Type B pancreatic cell (in vitro differentiated cells): ENCODE data around the gene HOXC6. TPM values are rescaled to one million over a fixed set of nuclear protein-coding genes. Genes with fewer than 3 reads are reported as not detected.
A peak's percentile ranks its signal among the peaks of the same experiment; 100 is the strongest.

Experiments
- DNase-seq: peaks from one replicate; pipeline ENCODE4 v3.0.0; 2021; ENCODE audit warnings: mixed read lengths; ENCODE audit not compliant: unreplicated experiment; ENCODE audit errors: extremely low spot score
- H3K27ac Mint-ChIP-seq: 2 replicates; pipeline ENCODE4 v1.8.0; 2021; ENCODE audit warnings: mild to moderate bottlenecking, mixed read lengths
- H3K27me3 Mint-ChIP-seq: 2 replicates; pipeline ENCODE4 v1.8.0; 2021; ENCODE audit warnings: mixed read lengths
- H3K36me3 Mint-ChIP-seq: 2 replicates; pipeline ENCODE4 v1.8.0; 2021; ENCODE audit warnings: mixed read lengths
- H3K4me1 Mint-ChIP-seq: one replicate; pipeline ENCODE4 v1.8.0; 2021; ENCODE audit warnings: mixed read lengths; ENCODE audit not compliant: unreplicated experiment
- H3K4me3 Mint-ChIP-seq: 2 replicates; pipeline ENCODE4 v1.8.0; 2021; ENCODE audit warnings: mild to moderate bottlenecking, mixed read lengths
- H3K9me3 Mint-ChIP-seq: 2 replicates; pipeline ENCODE4 v1.8.0; 2021; ENCODE audit warnings: mixed read lengths
- total RNA-seq: library from RNA; stranded (reverse); gene quantifications from 2 replicates; pipeline ENCODE4 v1.2.1, GENCODE V29; 2021; ENCODE audit warnings: low replicate concordance
- TF ChIP-seq, protein P1 (sequence below): fragments of 200-600 bp; sonication (generic); conservative IDR thresholded peaks from 2 replicates; pipeline ENCODE4 v1.5.0; 2021; ENCODE audit warnings: antibody characterized with exemption, mild to moderate bottlenecking

Gene HOXC6
- total RNA-seq, 1 donor from 2014 or later, result 23.0 TPM

DNA sequence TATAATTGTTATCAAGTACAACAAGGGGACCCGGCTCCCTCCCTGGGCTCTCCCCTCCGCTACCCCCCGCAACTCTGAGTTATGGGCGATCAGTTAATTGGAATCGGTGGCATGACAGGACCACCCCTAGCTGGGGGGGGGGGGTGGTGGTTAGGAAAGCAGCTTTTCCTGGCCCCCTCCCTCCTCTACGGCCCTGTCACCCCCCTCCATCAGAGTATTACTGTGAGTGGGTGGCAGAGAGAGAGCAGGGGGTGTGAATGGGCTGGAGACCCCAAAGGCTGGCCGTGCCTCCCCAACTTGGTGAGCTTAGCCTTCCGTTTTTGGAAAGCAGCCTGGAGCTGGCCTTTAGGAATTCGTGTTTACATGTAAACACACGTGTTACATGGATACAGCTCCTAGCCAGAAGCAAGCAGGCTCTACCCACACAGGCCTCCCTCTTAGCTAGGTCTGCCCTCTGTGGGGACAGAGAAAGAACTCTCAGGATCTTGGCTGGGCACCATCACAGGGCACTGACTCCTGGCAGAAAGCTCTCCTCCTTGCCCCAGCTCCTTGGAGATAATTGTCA, 24.3 kb downstream of the HOXC6 start:
- Mint-ChIP-seq H3K4me1 (peaks cover 59% of the 10 kb centered on the region), H3K27me3 (peaks cover 67% of the 10 kb centered on the region), H3K36me3 (peaks cover 13% of the 10 kb centered on the region), H3K4me3 (peak overlapping the region; percentile 98), H3K27ac (peak overlapping the region; percentile 69), H3K9me3 (no peaks in the 10 kb centered on the region)
- TF ChIP-seq, protein P1, sequence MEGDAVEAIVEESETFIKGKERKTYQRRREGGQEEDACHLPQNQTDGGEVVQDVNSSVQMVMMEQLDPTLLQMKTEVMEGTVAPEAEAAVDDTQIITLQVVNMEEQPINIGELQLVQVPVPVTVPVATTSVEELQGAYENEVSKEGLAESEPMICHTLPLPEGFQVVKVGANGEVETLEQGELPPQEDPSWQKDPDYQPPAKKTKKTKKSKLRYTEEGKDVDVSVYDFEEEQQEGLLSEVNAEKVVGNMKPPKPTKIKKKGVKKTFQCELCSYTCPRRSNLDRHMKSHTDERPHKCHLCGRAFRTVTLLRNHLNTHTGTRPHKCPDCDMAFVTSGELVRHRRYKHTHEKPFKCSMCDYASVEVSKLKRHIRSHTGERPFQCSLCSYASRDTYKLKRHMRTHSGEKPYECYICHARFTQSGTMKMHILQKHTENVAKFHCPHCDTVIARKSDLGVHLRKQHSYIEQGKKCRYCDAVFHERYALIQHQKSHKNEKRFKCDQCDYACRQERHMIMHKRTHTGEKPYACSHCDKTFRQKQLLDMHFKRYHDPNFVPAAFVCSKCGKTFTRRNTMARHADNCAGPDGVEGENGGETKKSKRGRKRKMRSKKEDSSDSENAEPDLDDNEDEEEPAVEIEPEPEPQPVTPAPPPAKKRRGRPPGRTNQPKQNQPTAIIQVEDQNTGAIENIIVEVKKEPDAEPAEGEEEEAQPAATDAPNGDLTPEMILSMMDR, result no peak
- no peak for DNase-seq

DNA sequence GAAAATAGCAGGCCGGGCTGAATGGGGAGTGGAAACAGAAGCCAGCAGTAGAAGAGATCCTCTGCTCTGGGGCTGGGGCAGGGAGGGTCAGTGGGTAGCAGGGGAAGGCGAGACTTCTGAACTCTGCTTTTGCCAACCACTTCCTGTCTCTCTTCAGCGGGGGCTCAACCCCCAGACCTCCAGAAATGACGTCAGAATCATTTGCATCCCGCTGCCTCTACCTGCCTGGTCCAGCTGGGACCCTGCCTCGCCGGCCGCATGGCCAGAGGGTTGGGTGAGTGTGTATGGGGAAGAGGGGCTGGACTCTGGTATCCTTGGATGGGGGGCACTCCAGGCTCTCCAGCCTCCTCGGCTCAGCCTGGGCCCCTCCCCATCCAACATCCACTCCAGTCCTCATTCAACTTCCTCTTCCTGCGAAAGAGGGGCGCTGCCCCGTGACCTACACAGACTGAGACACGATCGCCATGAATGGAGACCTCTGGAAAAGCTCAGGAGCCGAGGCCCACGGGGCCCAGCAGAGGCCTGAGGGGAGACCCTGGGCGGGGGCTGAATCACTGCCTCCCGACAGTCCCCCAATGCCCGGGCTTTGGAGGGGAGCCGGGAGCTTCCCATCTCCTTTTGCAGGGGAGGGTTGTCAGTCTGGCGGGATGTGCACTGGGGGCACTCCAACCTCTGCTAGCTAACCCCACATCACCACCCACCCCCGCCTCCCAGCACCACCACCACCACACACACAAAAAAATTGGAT, 24.9 kb downstream of the HOXC6 start:
- Mint-ChIP-seq H3K9me3 (no peaks in the 10 kb centered on the region), H3K4me1 (peaks cover 59% of the 10 kb centered on the region), H3K36me3 (peaks cover 14% of the 10 kb centered on the region), H3K27me3 (peaks cover 62% of the 10 kb centered on the region), H3K4me3 (peak overlapping the region; percentile 98), H3K27ac (peak overlapping the region; percentile 69)
- DNase-seq, result no peak
- TF ChIP-seq, protein P1, result no peak

DNA sequence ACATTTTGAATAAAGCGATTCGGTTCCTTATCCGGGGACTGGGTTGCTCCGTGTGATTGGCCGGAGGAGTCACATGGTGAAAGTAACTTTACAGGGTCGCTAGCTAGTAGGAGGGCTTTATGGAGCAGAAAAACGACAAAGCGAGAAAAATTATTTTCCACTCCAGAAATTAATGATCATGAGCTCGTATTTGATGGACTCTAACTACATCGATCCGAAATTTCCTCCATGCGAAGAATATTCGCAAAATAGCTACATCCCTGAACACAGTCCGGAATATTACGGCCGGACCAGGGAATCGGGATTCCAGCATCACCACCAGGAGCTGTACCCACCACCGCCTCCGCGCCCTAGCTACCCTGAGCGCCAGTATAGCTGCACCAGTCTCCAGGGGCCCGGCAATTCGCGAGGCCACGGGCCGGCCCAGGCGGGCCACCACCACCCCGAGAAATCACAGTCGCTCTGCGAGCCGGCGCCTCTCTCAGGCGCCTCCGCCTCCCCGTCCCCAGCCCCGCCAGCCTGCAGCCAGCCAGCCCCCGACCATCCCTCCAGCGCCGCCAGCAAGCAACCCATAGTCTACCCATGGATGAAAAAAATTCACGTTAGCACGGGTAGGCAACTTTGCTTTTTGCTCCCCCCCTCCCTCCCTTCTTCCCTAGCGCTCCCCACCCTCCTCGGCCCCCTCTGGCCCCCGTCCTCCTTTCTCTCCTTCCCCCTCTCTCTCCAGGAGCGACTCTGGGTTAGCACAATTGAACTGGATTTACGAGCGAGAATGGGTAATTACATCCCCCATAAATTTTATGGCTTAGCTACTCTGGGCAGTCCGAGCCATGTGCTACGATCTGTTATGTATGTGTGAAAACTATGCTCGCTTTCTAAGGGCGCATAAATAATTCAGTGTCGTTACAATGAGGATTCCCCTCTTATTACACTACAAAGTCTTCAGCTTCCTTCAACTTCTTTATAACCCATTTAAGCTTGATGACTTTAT, 25.8 kb downstream of the HOXC6 start, which contains the start of gene HOXC4:
TSS of gene HOXC4 (plus strand) at position 85 of the 991 bp plus-strand sequence. CDS start at position 173, 88 bp downstream.
- no peak for DNase-seq
- peaks cover 18% of the 10 kb centered on the region for H3K36me3 Mint-ChIP-seq
- TF ChIP-seq, protein P1, result no peak
- H3K4me1 Mint-ChIP-seq, result peaks cover 56% of the 10 kb centered on the region
- peak within 1 kb of the TSS; percentile 98 for H3K4me3 Mint-ChIP-seq
- H3K27me3 Mint-ChIP-seq, result peaks cover 62% of the 10 kb centered on the region
- peak within 1 kb of the TSS; percentile 69 for H3K27ac Mint-ChIP-seq
- no peaks in the 10 kb centered on the region for H3K9me3 Mint-ChIP-seq

DNA sequence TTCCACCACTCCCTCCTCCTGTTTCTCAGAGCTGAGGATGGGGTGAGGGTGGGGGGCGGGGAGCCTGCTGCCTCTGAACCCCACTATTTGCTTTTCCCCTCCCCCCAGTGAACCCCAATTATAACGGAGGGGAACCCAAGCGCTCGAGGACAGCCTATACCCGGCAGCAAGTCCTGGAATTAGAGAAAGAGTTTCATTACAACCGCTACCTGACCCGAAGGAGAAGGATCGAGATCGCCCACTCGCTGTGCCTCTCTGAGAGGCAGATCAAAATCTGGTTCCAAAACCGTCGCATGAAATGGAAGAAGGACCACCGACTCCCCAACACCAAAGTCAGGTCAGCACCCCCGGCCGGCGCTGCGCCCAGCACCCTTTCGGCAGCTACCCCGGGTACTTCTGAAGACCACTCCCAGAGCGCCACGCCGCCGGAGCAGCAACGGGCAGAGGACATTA, 26.5 kb downstream of the HOXC6 start:
- peaks cover 52% of the 10 kb centered on the region for H3K4me1 Mint-ChIP-seq
- peaks cover 18% of the 10 kb centered on the region for H3K36me3 Mint-ChIP-seq
- H3K27ac Mint-ChIP-seq, result peak overlapping the region; percentile 68
- peaks cover 64% of the 10 kb centered on the region for H3K27me3 Mint-ChIP-seq
- H3K4me3 Mint-ChIP-seq, result peak overlapping the region; percentile 98
- no peak for DNase-seq
- no peaks in the 10 kb centered on the region for H3K9me3 Mint-ChIP-seq
- TF ChIP-seq, protein P1, result no peak

DNA sequence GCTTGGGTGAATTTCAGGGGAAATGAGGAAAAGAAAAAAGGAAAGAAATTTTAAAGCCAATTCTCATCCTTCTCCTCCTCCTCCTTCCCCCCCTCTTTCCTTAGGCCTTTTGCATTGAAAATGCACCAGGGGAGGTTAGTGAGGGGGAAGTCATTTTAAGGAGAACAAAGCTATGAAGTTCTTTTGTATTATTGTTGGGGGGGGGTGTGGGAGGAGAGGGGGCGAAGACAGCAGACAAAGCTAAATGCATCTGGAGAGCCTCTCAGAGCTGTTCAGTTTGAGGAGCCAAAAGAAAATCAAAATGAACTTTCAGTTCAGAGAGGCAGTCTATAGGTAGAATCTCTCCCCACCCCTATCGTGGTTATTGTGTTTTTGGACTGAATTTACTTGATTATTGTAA, 27.3 kb downstream of the HOXC6 start:
- DNase-seq, result no peak
- TF ChIP-seq, protein P1, result no peak
- Mint-ChIP-seq H3K27me3 (peaks cover 61% of the 10 kb centered on the region), H3K4me3 (peak overlapping the region; percentile 89), H3K4me1 (peaks cover 47% of the 10 kb centered on the region), H3K27ac (peak overlapping the region; percentile 68), H3K9me3 (no peaks in the 10 kb centered on the region), H3K36me3 (peaks cover 18% of the 10 kb centered on the region)
